ENCODE data around the gene ELP5. TPM values are rescaled to one million over a fixed set of nuclear protein-coding genes. Genes with fewer than 3 reads are reported as not detected.

ELP5 gene
- total RNA-seq, 1 donor from 2014 or later: 24.9 TPM

- Histone ChIP-seq H3K4me3 (ENCODE audit: insufficient read depth, low read depth, low read length) (no peak overlapping the region), H3K4me2 (ENCODE audit: low read length) (no peak overlapping the region), H2AFZ (ENCODE audit: low read depth, low read length) (no peak overlapping the region), H4K20me1 (ENCODE audit: insufficient read depth, low read length) (peaks cover 81% of the 10 kb centered on the region), H3K27me3 (ENCODE audit: insufficient read depth, low read length) (no peaks in the 10 kb centered on the region), H3K36me3 (ENCODE audit: insufficient read depth, low read length) (no peaks in the 10 kb centered on the region), H3K79me2 (ENCODE audit: insufficient read depth, low read length) (peaks cover 68% of the 10 kb centered on the region), H3K9ac (ENCODE audit: low read length) (no peak overlapping the region), H3K9me3 (ENCODE audit: insufficient read depth, low read depth, low read length) (no peaks in the 10 kb centered on the region), H3K27ac (ENCODE audit: low read depth, low read length) (no peak overlapping the region), H3K4me1 (ENCODE audit: insufficient read depth, low read length) (peaks cover 32% of the 10 kb centered on the region)
- no peak for TF ChIP-seq EZH2 (IDR thresholded peaks at IDR 0.05; ENCODE audit: insufficient read depth, low read length)
- no peak for TF ChIP-seq CTCF (IDR thresholded peaks at IDR 0.05; ENCODE audit: insufficient read depth, low read depth, low read length)
- Mint-ChIP-seq H3K9me3 (ENCODE audit: unreplicated experiment) (no peaks in the 10 kb centered on the region), H3K4me3 (ENCODE audit: unreplicated experiment) (no peak overlapping the region), H3K36me3 (ENCODE audit: low read depth, unreplicated experiment) (peaks cover 16% of the 10 kb centered on the region), H3K27me3 (ENCODE audit: low read depth, unreplicated experiment) (no peaks in the 10 kb centered on the region), H3K27ac (ENCODE audit: unreplicated experiment) (no peak overlapping the region), H3K4me1 (ENCODE audit: low read depth, unreplicated experiment) (peaks cover 42% of the 10 kb centered on the region)
- no peak for FAIRE-seq
- no peak for DNase-seq (ENCODE audit: low read depth)
Measured at GRCh38 chr17:7208754-7209460, 43.1 kb upstream of the ELP5 start.

- Mint-ChIP-seq H3K27me3 (ENCODE audit: low read depth, unreplicated experiment) (no peaks in the 10 kb centered on the region), H3K4me1 (ENCODE audit: low read depth, unreplicated experiment) (peaks cover 37% of the 10 kb centered on the region), H3K36me3 (ENCODE audit: low read depth, unreplicated experiment) (peaks cover 12% of the 10 kb centered on the region), H3K27ac (ENCODE audit: unreplicated experiment) (no peak overlapping the region), H3K4me3 (ENCODE audit: unreplicated experiment) (peak overlapping the region; percentile 61), H3K9me3 (ENCODE audit: unreplicated experiment) (no peaks in the 10 kb centered on the region)
- Histone ChIP-seq H3K27ac (ENCODE audit: low read depth, low read length) (no peak overlapping the region), H3K4me1 (ENCODE audit: insufficient read depth, low read length) (peaks cover 36% of the 10 kb centered on the region), H3K9me3 (ENCODE audit: insufficient read depth, low read depth, low read length) (no peaks in the 10 kb centered on the region), H3K36me3 (ENCODE audit: insufficient read depth, low read length) (no peaks in the 10 kb centered on the region), H3K9ac (ENCODE audit: low read length) (no peak overlapping the region), H2AFZ (ENCODE audit: low read depth, low read length) (no peak overlapping the region), H3K79me2 (ENCODE audit: insufficient read depth, low read length) (peaks cover 75% of the 10 kb centered on the region), H3K27me3 (ENCODE audit: insufficient read depth, low read length) (no peaks in the 10 kb centered on the region), H4K20me1 (ENCODE audit: insufficient read depth, low read length) (peaks cover 86% of the 10 kb centered on the region), H3K4me2 (ENCODE audit: low read length) (peak overlapping the region; percentile 70), H3K4me3 (ENCODE audit: insufficient read depth, low read depth, low read length) (no peak overlapping the region)
- FAIRE-seq: no peak
- no peak for TF ChIP-seq EZH2 (IDR thresholded peaks at IDR 0.05; ENCODE audit: insufficient read depth, low read length)
- no peak for DNase-seq (ENCODE audit: low read depth)
Measured at GRCh38 chr17:7211491-7212273, 40.3 kb upstream of the ELP5 start.

- Histone ChIP-seq H3K4me2 (ENCODE audit: low read length) (peak overlapping the region; percentile 92), H3K4me1 (ENCODE audit: insufficient read depth, low read length) (peaks cover 36% of the 10 kb centered on the region), H3K4me3 (ENCODE audit: insufficient read depth, low read depth, low read length) (peak overlapping the region; percentile 69), H3K9ac (ENCODE audit: low read length) (peak overlapping the region; percentile 76), H3K79me2 (ENCODE audit: insufficient read depth, low read length) (peaks cover 69% of the 10 kb centered on the region), H4K20me1 (ENCODE audit: insufficient read depth, low read length) (peaks cover 69% of the 10 kb centered on the region), H2AFZ (ENCODE audit: low read depth, low read length) (no peak overlapping the region), H3K27ac (ENCODE audit: low read depth, low read length) (peak overlapping the region; percentile 73), H3K27me3 (ENCODE audit: insufficient read depth, low read length) (no peaks in the 10 kb centered on the region), H3K9me3 (ENCODE audit: insufficient read depth, low read depth, low read length) (no peaks in the 10 kb centered on the region), H3K36me3 (ENCODE audit: insufficient read depth, low read length) (no peaks in the 10 kb centered on the region)
- peak overlapping the region; percentile 84 for H3K4me3 Mint-ChIP-seq (ENCODE audit: unreplicated experiment)
- H3K27ac Mint-ChIP-seq (ENCODE audit: unreplicated experiment): peak overlapping the region; percentile 99
- no peak for FAIRE-seq
- H3K4me1 Mint-ChIP-seq (ENCODE audit: low read depth, unreplicated experiment): peaks cover 28% of the 10 kb centered on the region
- no peaks in the 10 kb centered on the region for H3K9me3 Mint-ChIP-seq (ENCODE audit: unreplicated experiment)
- H3K36me3 Mint-ChIP-seq (ENCODE audit: low read depth, unreplicated experiment): peaks cover 12% of the 10 kb centered on the region
- TF ChIP-seq CTCF (IDR thresholded peaks at IDR 0.05; ENCODE audit: insufficient read depth, low read depth, low read length) (peak; percentile 45), EZH2 (IDR thresholded peaks at IDR 0.05; ENCODE audit: insufficient read depth, low read length) (no peak)
- H3K27me3 Mint-ChIP-seq (ENCODE audit: low read depth, unreplicated experiment): no peaks in the 10 kb centered on the region
- DNase-seq (ENCODE audit: low read depth): peak; percentile 68
Measured at GRCh38 chr17:7213895-7214299, 38.1 kb upstream of the ELP5 start.
